Calu3 (cell line): ENCODE measurements around the gene KIF12. TPM values are rescaled to one million over a fixed set of nuclear protein-coding genes. Genes with fewer than 3 reads are reported as not detected.

Experiments
- BruUV-seq: library from RNA; stranded (reverse); fragments of 400-500 nt; replicated peaks from 2 replicates; lab custom pipeline; 2021; lab: Mats Ljungman, UMichigan
- CTCF ChIA-PET: fragments of 300-600 bp; sonication (Branson Sonifier 250); formaldehyde crosslinking; loops from one replicate; lab custom pipeline; 2022; ENCODE audit warnings: antibody characterized with exemption; lab: Charles Lee
- DNase-seq: peaks from one replicate; pipeline ENCODE4 v3.0.0; 2022
- H3K27ac Mint-ChIP-seq: one replicate; pipeline ENCODE4 v1.8.0; 2022; ENCODE audit warnings: mixed read lengths; ENCODE audit not compliant: unreplicated experiment
- H3K27me3 Mint-ChIP-seq: one replicate; pipeline ENCODE4 v1.8.0; 2022; ENCODE audit warnings: mixed read lengths; ENCODE audit not compliant: unreplicated experiment
- H3K36me3 Mint-ChIP-seq: one replicate; pipeline ENCODE4 v1.8.0; 2022; ENCODE audit warnings: mild to moderate bottlenecking, moderate library complexity, mixed read lengths; ENCODE audit not compliant: insufficient read depth, unreplicated experiment
- H3K4me1 Mint-ChIP-seq: one replicate; pipeline ENCODE4 v1.8.0; 2022; ENCODE audit warnings: mild to moderate bottlenecking, low read depth, mixed read lengths; ENCODE audit not compliant: unreplicated experiment
- H3K4me3 Mint-ChIP-seq: one replicate; pipeline ENCODE4 v1.8.0; 2022; ENCODE audit warnings: mild to moderate bottlenecking, low read depth, moderate library complexity, mixed read lengths; ENCODE audit not compliant: unreplicated experiment
- H3K9me3 Mint-ChIP-seq: one replicate; pipeline ENCODE4 v1.8.0; 2022; ENCODE audit warnings: low read depth, mixed read lengths; ENCODE audit not compliant: unreplicated experiment
- CTCF ChIP-seq: fragments of 200-600 bp; IDR thresholded peaks from one replicate; pipeline ENCODE4 v1.8.0; 2022; ENCODE audit warnings: antibody characterized with exemption; ENCODE audit not compliant: unreplicated experiment
- intact Hi-C: fragments of 100-400 bp; cut with micrococcal nuclease; formaldehyde crosslinking; loops from one replicate; pipeline ENCODE4 v1.10.0; 2022; ENCODE audit not compliant: unreplicated experiment
- total RNA-seq: library from RNA; stranded (reverse); gene quantifications from 2 replicates; pipeline ENCODE4 v1.2.3, GENCODE V29; 2022

The KIF12 gene
- total RNA-seq, 1 experiment from 2014 or later: 52.3 TPM

- Mint-ChIP-seq H3K9me3 (no peaks in the 10 kb centered on the region), H3K36me3 (peaks cover 4% of the 10 kb centered on the region), H3K4me3 (no peak overlapping the region), H3K4me1 (no peaks in the 10 kb centered on the region), H3K27ac (no peak overlapping the region), H3K27me3 (no peaks in the 10 kb centered on the region)
- intact Hi-C loops: no loop called here
- no peak for DNase-seq
- TF ChIP-seq CTCF: no peak
- no TSS peak for BruUV-seq
- CTCF ChIA-PET: no interaction called here
Observed at GRCh38 chr9:114050646-114051045, 48.4 kb downstream of the KIF12 start.

- Mint-ChIP-seq H3K27me3 (no peaks in the 10 kb centered on the region), H3K36me3 (peaks cover 4% of the 10 kb centered on the region), H3K27ac (no peak overlapping the region), H3K4me3 (no peak overlapping the region), H3K4me1 (no peaks in the 10 kb centered on the region), H3K9me3 (no peaks in the 10 kb centered on the region)
- no TSS peak for BruUV-seq
- DNase-seq: no peak
- CTCF ChIA-PET: no interaction called here
- TF ChIP-seq CTCF: no peak
- intact Hi-C loops: no loop called here
Observed at GRCh38 chr9:114050226-114050568, 48.9 kb downstream of the KIF12 start.

- CTCF ChIA-PET: no interaction called here
- TF ChIP-seq CTCF: no peak
- no peaks in the 10 kb centered on the region for H3K9me3 Mint-ChIP-seq
- intact Hi-C loops: loop anchor here (5.0 to 10.0 kb wide), 2 partner anchors 245 to 312 kb away; no protein-coding TSS in a partner anchor
- no peak for DNase-seq
- no peaks in the 10 kb centered on the region for H3K4me1 Mint-ChIP-seq
- H3K36me3 Mint-ChIP-seq: peaks cover 4% of the 10 kb centered on the region
- no peak overlapping the region for H3K27ac Mint-ChIP-seq
- H3K4me3 Mint-ChIP-seq: no peak overlapping the region
- no peaks in the 10 kb centered on the region for H3K27me3 Mint-ChIP-seq
- BruUV-seq: no TSS peak
Observed at GRCh38 chr9:114049441-114050225, 49.5 kb downstream of the KIF12 start.

- no TSS peak for BruUV-seq
- intact Hi-C loops: loop anchor here (5.0 to 10.0 kb wide), 2 partner anchors 244 to 311 kb away; no protein-coding TSS in a partner anchor
- no peaks in the 10 kb centered on the region for H3K27me3 Mint-ChIP-seq
- H3K27ac Mint-ChIP-seq: no peak overlapping the region
- CTCF ChIA-PET: no interaction called here
- no peak for DNase-seq
- H3K4me3 Mint-ChIP-seq: no peak overlapping the region
- no peak for TF ChIP-seq CTCF
- H3K36me3 Mint-ChIP-seq: peaks cover 4% of the 10 kb centered on the region
- no peaks in the 10 kb centered on the region for H3K4me1 Mint-ChIP-seq
- H3K9me3 Mint-ChIP-seq: no peaks in the 10 kb centered on the region
Observed at GRCh38 chr9:114048533-114049415, 50.3 kb downstream of the KIF12 start.
